GM18499 (cell line): ENCODE results near the gene GKAP1.
A peak's percentile ranks its signal among the peaks of the same experiment; 100 is the strongest.
"Not testable (repeated sequence)": the region's sequence is repeated elsewhere in the genome, so short reads cannot be mapped to it uniquely, and the experiment has no call there.

ENCODE experiments used
- ATAC-seq: cut with Tn5 transposase; IDR thresholded peaks from one replicate; pipeline ENCODE4 v1.9.1; 2021; ENCODE audit warnings: moderate number of reproducible peaks; ENCODE audit not compliant: insufficient read depth, unreplicated experiment

Gene GKAP1

GRCh38 chr9:83817356-83818278 is at the start of gene GKAP1:
Gene GKAP1 (minus strand): TSS chr9:83817769. CDS start chr9:83806517, 11,252 bp downstream.
- peak; percentile 48 for ATAC-seq

GRCh38 chr9:83849895-83850294 is 32.3 kb upstream of the GKAP1 start:
- ATAC-seq, result peak; percentile 86

GRCh38 chr9:83837070-83837643 is 19.6 kb upstream of the GKAP1 start:
- not testable (repeated sequence) for ATAC-seq

GRCh38 chr9:83830426-83831071 is 13.0 kb upstream of the GKAP1 start:
- ATAC-seq, result not testable (repeated sequence)

GRCh38 chr9:83824986-83825623 is 7.5 kb upstream of the GKAP1 start:
- ATAC-seq, result not testable (repeated sequence)

- peak; percentile 21 for ATAC-seq
Observed at GRCh38 chr9:83817011-83817355, 586 bp downstream of the GKAP1 start.

- not testable (repeated sequence) for ATAC-seq
Observed at GRCh38 chr9:83815120-83815519, 2.4 kb downstream of the GKAP1 start.

- not testable (repeated sequence) for ATAC-seq
Observed at GRCh38 chr9:83809213-83809612, 8.4 kb downstream of the GKAP1 start.

GRCh38 chr9:83804454-83804853 is 13.1 kb downstream of the GKAP1 start:
- ATAC-seq, result not testable (repeated sequence)

- not testable (repeated sequence) for ATAC-seq
Observed at GRCh38 chr9:83803941-83804340, 13.6 kb downstream of the GKAP1 start.

- ATAC-seq, result no peak
Observed at GRCh38 chr9:83800236-83801033, 17.1 kb downstream of the GKAP1 start.

GRCh38 chr9:83794051-83794450 is 23.5 kb downstream of the GKAP1 start:
- ATAC-seq, result no peak

- ATAC-seq, result no peak
Observed at GRCh38 chr9:83792746-83793145, 24.8 kb downstream of the GKAP1 start.

GRCh38 chr9:83778164-83778563 is 39.4 kb downstream of the GKAP1 start:
- ATAC-seq, result no peak

- ATAC-seq, result no peak
Observed at GRCh38 chr9:83775932-83776331, 41.6 kb downstream of the GKAP1 start.

- ATAC-seq, result no peak
Observed at GRCh38 chr9:83772860-83773259, 44.7 kb downstream of the GKAP1 start.

- ATAC-seq, result no peak
Observed at GRCh38 chr9:83765376-83765775, 52.2 kb downstream of the GKAP1 start.

GRCh38 chr9:83754383-83754977 is 63.1 kb downstream of the GKAP1 start:
- ATAC-seq, result no peak

- no peak for ATAC-seq
Observed at GRCh38 chr9:83749706-83750105, 67.9 kb downstream of the GKAP1 start.
